ENCODE data around the gene C1QL4. TPM values are rescaled to one million over a fixed set of nuclear protein-coding genes. Genes with fewer than 3 reads are reported as not detected.

C1QL4 gene
- total RNA-seq, 1 donor from 2014 or later, result not detected

- intact Hi-C loops (cut with micrococcal nuclease), result loop anchor here (10.0 kb wide), 2 partner anchors 284 to 354 kb away; partner anchors contain the start of genes DDN, KMT2D and RHEBL1
- TF ChIP-seq CTCF (IDR thresholded peaks at IDR 0.05), result no peak
- Mint-ChIP-seq H3K27me3 (peaks cover 52% of the 10 kb centered on the region), H3K9me3 (no peaks in the 10 kb centered on the region), H3K4me3 (peak overlapping the region; percentile 11), H3K27ac (no peak overlapping the region), H3K4me1 (peaks cover 34% of the 10 kb centered on the region), H3K36me3 (ENCODE audit: low read depth) (no peaks in the 10 kb centered on the region)
- POLR2A ChIA-PET, result no interaction called here
- DNase-seq (no peak), ATAC-seq (ENCODE audit: low read depth) (no peak)
- CTCF ChIA-PET, result interaction anchor here (1.0 to 4.7 kb wide), 4 partner anchors 10 to 165 kb away, joined by 3 to 59 read pairs (median 25); partner anchors contain the start of gene C1QL4
Observed at GRCh38 chr12:49348781-49349180, 11.8 kb upstream of the C1QL4 start.

GRCh38 chr12:49347311-49348193, 10.6 kb upstream of the C1QL4 start:
- intact Hi-C loops (cut with micrococcal nuclease), result loop anchor here (1.0 to 10.0 kb wide), 5 partner anchors 15 to 353 kb away; partner anchors contain the start of genes DDN, KMT2D, RHEBL1 and SPATS2

GRCh38 chr12:49346659-49347310, 9.8 kb upstream of the C1QL4 start, which contains the start of gene DNAJC22:
Gene DNAJC22 (plus strand): TSS chr12:49346888. CDS start chr12:49348873, 1,985 bp downstream.
- H3K4me3 Mint-ChIP-seq, result peak within 1 kb of the TSS; percentile 79
- H3K4me1 Mint-ChIP-seq, result peaks cover 51% of the 10 kb centered on the region
- H3K27me3 Mint-ChIP-seq, result peaks cover 46% of the 10 kb centered on the region
- ATAC-seq (ENCODE audit: low read depth) (no peak), DNase-seq (peak; percentile 38)
- no peaks in the 10 kb centered on the region for H3K36me3 Mint-ChIP-seq (ENCODE audit: low read depth)
- TF ChIP-seq CTCF (IDR thresholded peaks at IDR 0.05), result no peak
- no peaks in the 10 kb centered on the region for H3K9me3 Mint-ChIP-seq
- CTCF ChIA-PET, result interaction anchor here (0.8 to 4.7 kb wide), 11 partner anchors 11 to 165 kb away, joined by 3 to 59 read pairs (median 8); partner anchors contain the start of genes C1QL4, PRPH, SPATS2 and TROAP
- no peak within 1 kb of the TSS for H3K27ac Mint-ChIP-seq
- intact Hi-C loops (cut with micrococcal nuclease), result loop anchor here (1.0 to 10.0 kb wide), 5 partner anchors 14 to 352 kb away; partner anchors contain the start of genes DDN, KMT2D, RHEBL1 and SPATS2
- POLR2A ChIA-PET, result interaction anchor here (0.5 to 1.6 kb wide), 4 partner anchors 19 to 58 kb away, joined by 3 to 9 read pairs (median 4); partner anchors contain the start of gene SPATS2

More at GRCh38 chr12:49347311-49348193, 10.6 kb upstream of the C1QL4 start:
- POLR2A ChIA-PET, result interaction anchor here (0.5 to 1.6 kb wide), 5 partner anchors 19 to 166 kb away, joined by 3 to 9 read pairs (median 4); partner anchors contain the start of genes SPATS2 and TROAP
- Mint-ChIP-seq H3K4me1 (peaks cover 46% of the 10 kb centered on the region), H3K9me3 (no peaks in the 10 kb centered on the region), H3K4me3 (peak overlapping the region; percentile 79), H3K27ac (no peak overlapping the region), H3K27me3 (peaks cover 48% of the 10 kb centered on the region), H3K36me3 (ENCODE audit: low read depth) (no peaks in the 10 kb centered on the region)
- peak; percentile 97 for TF ChIP-seq CTCF (IDR thresholded peaks at IDR 0.05)
- DNase-seq (peak; percentile 78), ATAC-seq (ENCODE audit: low read depth) (peak; percentile 69)
- CTCF ChIA-PET, result interaction anchor here (0.6 to 4.7 kb wide), 18 partner anchors 10 to 166 kb away, joined by 3 to 59 read pairs (median 4); partner anchors contain the start of genes C1QL4, PRPH, SPATS2 and TROAP

GRCh38 chr12:49345825-49346658, 9.1 kb upstream of the C1QL4 start:
- CTCF ChIA-PET, result interaction anchor here (0.9 to 4.7 kb wide), 7 partner anchors 11 to 168 kb away, joined by 3 to 59 read pairs (median 12); partner anchors contain the start of genes C1QL4, PRPH, SPATS2 and TROAP
- peaks cover 45% of the 10 kb centered on the region for H3K27me3 Mint-ChIP-seq
- intact Hi-C loops (cut with micrococcal nuclease), result loop anchor here (2.0 to 10.0 kb wide), 4 partner anchors 13 to 351 kb away; partner anchors contain the start of genes DDN, KMT2D, RHEBL1 and SPATS2
- ATAC-seq (ENCODE audit: low read depth), result no peak
- H3K36me3 Mint-ChIP-seq (ENCODE audit: low read depth), result no peaks in the 10 kb centered on the region
- no peak overlapping the region for H3K27ac Mint-ChIP-seq
- no peak for DNase-seq
- POLR2A ChIA-PET, result interaction anchor here (0.9 kb wide), 1 partner anchor 24 kb away, joined by 3 read pairs; no protein-coding TSS in a partner anchor
- peak overlapping the region; percentile 79 for H3K4me3 Mint-ChIP-seq
- H3K4me1 Mint-ChIP-seq, result peaks cover 51% of the 10 kb centered on the region
- no peaks in the 10 kb centered on the region for H3K9me3 Mint-ChIP-seq
- no peak for TF ChIP-seq CTCF (IDR thresholded peaks at IDR 0.05)

Data from activated B cell treated with CpG ODN at 0.5 μM for 24 hours (primary cell).